ENCODE results near the gene SUN2. TPM values are rescaled to one million over a fixed set of nuclear protein-coding genes. Genes with fewer than 3 reads are reported as not detected.

The SUN2 gene
- total and polyA plus RNA-seq, 9 of the 15 experiments (the other 6 are each of a cell fraction or from before 2014, with no cell fraction given) = 0.11 to 42.6 (median 16.7) TPM

DNA sequence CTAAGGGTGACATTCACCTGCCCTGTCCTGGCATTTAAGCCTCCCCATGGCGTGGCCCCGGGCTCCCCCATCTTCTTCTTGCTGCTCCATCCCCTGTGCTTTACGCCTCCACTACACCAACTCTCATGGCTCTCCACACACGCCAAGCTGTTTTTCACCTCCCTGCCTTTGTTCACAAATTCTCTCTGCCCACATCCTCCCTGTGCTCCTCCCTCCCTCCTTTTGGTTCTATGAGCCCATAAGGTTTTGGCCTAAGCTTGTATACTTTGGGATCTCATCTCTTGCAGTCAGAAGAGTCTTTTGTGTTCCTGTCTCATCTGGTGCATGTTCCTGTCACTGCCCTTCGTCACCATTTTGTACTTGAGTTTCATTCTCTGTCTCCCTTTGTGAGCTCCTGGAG is 42.7 kb upstream of the SUN2 start:
- WGBS (ENCODE audit: insufficient coverage, low coverage, missing lambda C conversion rate) = 9% methylated on average over 5 of the region's 5 CpGs
- Histone ChIP-seq H3K27ac (ENCODE audit: extremely low read depth, low read depth, low read length) (no peak overlapping the region), H3K9me1 (ENCODE audit: control insufficient read depth, insufficient read depth, low read length) (no peaks in the 10 kb centered on the region), H3K4me2 (ENCODE audit: insufficient read depth, low read length) (no peak overlapping the region), H4K20me1 (replicated peaks; ENCODE audit: control insufficient read depth, insufficient read depth, low read length) (no peaks in the 10 kb centered on the region), H3K9me3 (replicated peaks; ENCODE audit: control insufficient read depth, insufficient read depth, low read depth, low read length) (peaks cover 5% of the 10 kb centered on the region; the same call in 1 of the 2 replicates), H2AFZ (ENCODE audit: low read depth, low read length) (no peak overlapping the region), H3K27me3 (ENCODE audit: control insufficient read depth in 2 of 2, insufficient read depth in 2 of 2, low read length in 2 of 2) (peaks cover 0 to 5% of the 10 kb centered on the region in 2 experiments; a peak in 1 of 5 replicates), H3K4me1 (replicated peaks in 1 of 2; ENCODE audit: control insufficient read depth in 2 of 2, insufficient read depth in 2 of 2, low read length in 2 of 2) (peaks cover 0 to 5% of the 10 kb centered on the region in 2 experiments; a peak in 3 of 5 replicates), H3K4me3 (no peak overlapping the region), H3K36me3 (ENCODE audit: control insufficient read depth, insufficient read depth, low read length) (no peaks in the 10 kb centered on the region), H3K9ac (ENCODE audit: insufficient read depth in 1 of 2, low read depth in 2 of 2, low read length in 2 of 2) (no peak overlapping the region), H3K79me2 (ENCODE audit: control insufficient read depth, insufficient read depth, low read length) (peaks cover under 1% of the 10 kb centered on the region; the same call in 2 of the 3 replicates)
- ATAC-seq = no peak
- no peak for DNase-seq (ENCODE audit: extremely low read depth in 1 of 4, low spot score in 3 of 4)
- ChIA-PET POLR2A (interaction anchor here (0.7 kb wide), 1 partner anchor 15 kb away, joined by 3 read pairs; no protein-coding TSS in a partner anchor), CTCF (ENCODE audit: low intra/inter-chr PET ratio) (no interaction called here)
- no peak for FAIRE-seq
- TF ChIP-seq HOXB6 (CRISPR knock-in tag; IDR thresholded peaks at IDR 0.05; ENCODE audit: borderline replicate concordance) = no peak
- no peak for TF ChIP-seq HNRNPUL1 (IDR thresholded peaks at IDR 0.05; ENCODE audit: low read length)
- TF ChIP-seq SNIP1 (IDR thresholded peaks at IDR 0.05; ENCODE audit: low read depth) = no peak
- TF ChIP-seq, protein P1, sequence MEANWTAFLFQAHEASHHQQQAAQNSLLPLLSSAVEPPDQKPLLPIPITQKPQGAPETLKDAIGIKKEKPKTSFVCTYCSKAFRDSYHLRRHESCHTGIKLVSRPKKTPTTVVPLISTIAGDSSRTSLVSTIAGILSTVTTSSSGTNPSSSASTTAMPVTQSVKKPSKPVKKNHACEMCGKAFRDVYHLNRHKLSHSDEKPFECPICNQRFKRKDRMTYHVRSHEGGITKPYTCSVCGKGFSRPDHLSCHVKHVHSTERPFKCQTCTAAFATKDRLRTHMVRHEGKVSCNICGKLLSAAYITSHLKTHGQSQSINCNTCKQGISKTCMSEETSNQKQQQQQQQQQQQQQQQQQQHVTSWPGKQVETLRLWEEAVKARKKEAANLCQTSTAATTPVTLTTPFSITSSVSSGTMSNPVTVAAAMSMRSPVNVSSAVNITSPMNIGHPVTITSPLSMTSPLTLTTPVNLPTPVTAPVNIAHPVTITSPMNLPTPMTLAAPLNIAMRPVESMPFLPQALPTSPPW (CRISPR knock-in tag; IDR thresholded peaks at IDR 0.05) = no peak
- TF ChIP-seq ZNF24 (IDR thresholded peaks at IDR 0.05) = no peak
- no peak for TF ChIP-seq BRD9 (IDR thresholded peaks at IDR 0.05; ENCODE audit: low read depth, partially characterized antibody)
- no peak for TF ChIP-seq SUPT5H (IDR thresholded peaks at IDR 0.05)
- no peak for TF ChIP-seq NFE2L1 (tag; IDR thresholded peaks at IDR 0.05; ENCODE audit: borderline replicate concordance, low read depth)
- no peak for TF ChIP-seq ZNF140 (CRISPR knock-in tag; IDR thresholded peaks at IDR 0.05)
- no peak for TF ChIP-seq THRAP3 (IDR thresholded peaks at IDR 0.05; ENCODE audit: borderline replicate concordance)
- TF ChIP-seq ZNF551 (CRISPR knock-in tag; IDR thresholded peaks at IDR 0.05) = no peak
- TF ChIP-seq C11orf30 (IDR thresholded peaks at IDR 0.05; ENCODE audit: low read depth) = no peak
- TF ChIP-seq, protein P2, sequence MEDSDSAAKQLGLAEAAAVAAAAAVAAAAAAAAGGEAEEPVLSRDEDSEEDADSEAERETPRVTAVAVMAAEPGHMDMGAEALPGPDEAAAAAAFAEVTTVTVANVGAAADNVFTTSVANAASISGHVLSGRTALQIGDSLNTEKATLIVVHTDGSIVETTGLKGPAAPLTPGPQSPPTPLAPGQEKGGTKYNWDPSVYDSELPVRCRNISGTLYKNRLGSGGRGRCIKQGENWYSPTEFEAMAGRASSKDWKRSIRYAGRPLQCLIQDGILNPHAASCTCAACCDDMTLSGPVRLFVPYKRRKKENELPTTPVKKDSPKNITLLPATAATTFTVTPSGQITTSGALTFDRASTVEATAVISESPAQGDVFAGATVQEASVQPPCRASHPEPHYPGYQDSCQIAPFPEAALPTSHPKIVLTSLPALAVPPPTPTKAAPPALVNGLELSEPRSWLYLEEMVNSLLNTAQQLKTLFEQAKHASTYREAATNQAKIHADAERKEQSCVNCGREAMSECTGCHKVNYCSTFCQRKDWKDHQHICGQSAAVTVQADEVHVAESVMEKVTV (CRISPR knock-in tag; IDR thresholded peaks at IDR 0.05) = no peak
- TF ChIP-seq HDAC6 (IDR thresholded peaks at IDR 0.05; ENCODE audit: low read depth, low read length) = no peak
- TF ChIP-seq, protein P3, sequence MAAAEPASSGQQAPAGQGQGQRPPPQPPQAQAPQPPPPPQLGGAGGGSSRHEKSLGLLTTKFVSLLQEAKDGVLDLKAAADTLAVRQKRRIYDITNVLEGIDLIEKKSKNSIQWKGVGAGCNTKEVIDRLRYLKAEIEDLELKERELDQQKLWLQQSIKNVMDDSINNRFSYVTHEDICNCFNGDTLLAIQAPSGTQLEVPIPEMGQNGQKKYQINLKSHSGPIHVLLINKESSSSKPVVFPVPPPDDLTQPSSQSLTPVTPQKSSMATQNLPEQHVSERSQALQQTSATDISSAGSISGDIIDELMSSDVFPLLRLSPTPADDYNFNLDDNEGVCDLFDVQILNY (CRISPR knock-in tag; IDR thresholded peaks at IDR 0.05) = no peak
- TF ChIP-seq, protein P4, sequence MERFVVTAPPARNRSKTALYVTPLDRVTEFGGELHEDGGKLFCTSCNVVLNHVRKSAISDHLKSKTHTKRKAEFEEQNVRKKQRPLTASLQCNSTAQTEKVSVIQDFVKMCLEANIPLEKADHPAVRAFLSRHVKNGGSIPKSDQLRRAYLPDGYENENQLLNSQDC (CRISPR knock-in tag; IDR thresholded peaks at IDR 0.05) = no peak
- TF ChIP-seq ZNF764 (CRISPR knock-in tag; IDR thresholded peaks at IDR 0.05; ENCODE audit: low read depth) = no peak
- TF ChIP-seq HMG20B (CRISPR knock-in tag; IDR thresholded peaks at IDR 0.05) = no peak
- TF ChIP-seq, protein P5, sequence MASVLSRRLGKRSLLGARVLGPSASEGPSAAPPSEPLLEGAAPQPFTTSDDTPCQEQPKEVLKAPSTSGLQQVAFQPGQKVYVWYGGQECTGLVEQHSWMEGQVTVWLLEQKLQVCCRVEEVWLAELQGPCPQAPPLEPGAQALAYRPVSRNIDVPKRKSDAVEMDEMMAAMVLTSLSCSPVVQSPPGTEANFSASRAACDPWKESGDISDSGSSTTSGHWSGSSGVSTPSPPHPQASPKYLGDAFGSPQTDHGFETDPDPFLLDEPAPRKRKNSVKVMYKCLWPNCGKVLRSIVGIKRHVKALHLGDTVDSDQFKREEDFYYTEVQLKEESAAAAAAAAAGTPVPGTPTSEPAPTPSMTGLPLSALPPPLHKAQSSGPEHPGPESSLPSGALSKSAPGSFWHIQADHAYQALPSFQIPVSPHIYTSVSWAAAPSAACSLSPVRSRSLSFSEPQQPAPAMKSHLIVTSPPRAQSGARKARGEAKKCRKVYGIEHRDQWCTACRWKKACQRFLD (CRISPR knock-in tag; IDR thresholded peaks at IDR 0.05) = no peak
- TF ChIP-seq RFX5 (IDR thresholded peaks at IDR 0.05; ENCODE audit: low read depth, low read length) = no peak
- in situ Hi-C loops (cut with MboI) (no loop called here), intact Hi-C loops (cut with micrococcal nuclease) (no loop called here)
- BruUV-seq (replicated peaks) = no TSS peak
